Stimulated activated CD8-positive, alpha-beta memory T cell treated with anti-CD3 and anti-CD28 coated beads, Interleukin-2, amount 100 ng/mL, for 1 hour (primary cell): ENCODE data around the gene NUTF2.
"Not testable (repeated sequence)": the region's sequence is repeated elsewhere in the genome, so short reads cannot be mapped to it uniquely, and the experiment has no call there.

ENCODE experiments used
- DNase-seq, 2 donors: peaks; one replicate each; pipeline ENCODE4 v3.0.0-alpha.2; 2020; ENCODE audit warnings: low read depth in 2 of 2

NUTF2 gene

DNA sequence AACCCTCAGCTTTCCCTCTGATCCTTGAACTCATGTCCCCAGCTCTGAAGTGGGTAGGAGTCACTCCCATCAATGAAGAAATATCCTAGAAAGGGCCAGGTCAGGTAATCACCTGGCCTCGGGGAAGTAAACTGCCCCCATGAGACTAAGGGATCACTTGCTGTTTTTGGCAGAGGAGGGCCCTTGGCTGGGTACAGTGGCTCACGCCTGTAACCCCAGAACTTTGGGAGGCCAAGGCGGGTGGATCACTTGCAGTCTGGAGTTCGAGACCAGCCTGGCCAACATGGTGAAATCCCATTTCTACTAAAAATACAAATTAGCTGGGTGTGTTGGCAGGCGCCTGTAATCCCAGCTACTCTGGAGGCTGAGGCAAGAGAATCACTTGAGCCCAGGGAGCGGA lies 17.3 kb downstream of the NUTF2 start:
- not testable (repeated sequence) for DNase-seq

DNA sequence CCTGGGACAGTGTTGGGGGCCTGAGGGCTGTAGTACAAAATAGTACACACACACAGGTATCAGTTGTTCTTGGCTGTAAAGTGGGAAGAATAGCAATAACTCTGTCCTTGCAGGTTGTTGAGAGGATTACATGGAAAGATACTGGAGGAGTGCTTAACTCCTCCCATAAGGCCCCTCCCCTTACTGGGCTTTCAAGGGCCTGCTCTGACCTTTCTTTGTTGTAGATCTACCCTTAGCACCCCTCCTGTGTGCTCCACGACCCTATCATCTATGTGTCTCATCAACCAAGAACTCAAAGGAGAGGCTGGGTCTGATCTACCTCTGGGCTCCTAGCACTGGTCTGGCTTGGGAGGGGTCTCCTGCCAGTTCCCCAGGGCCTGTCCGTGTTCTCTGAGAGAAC lies 17.9 kb downstream of the NUTF2 start:
- no peak for DNase-seq

DNA sequence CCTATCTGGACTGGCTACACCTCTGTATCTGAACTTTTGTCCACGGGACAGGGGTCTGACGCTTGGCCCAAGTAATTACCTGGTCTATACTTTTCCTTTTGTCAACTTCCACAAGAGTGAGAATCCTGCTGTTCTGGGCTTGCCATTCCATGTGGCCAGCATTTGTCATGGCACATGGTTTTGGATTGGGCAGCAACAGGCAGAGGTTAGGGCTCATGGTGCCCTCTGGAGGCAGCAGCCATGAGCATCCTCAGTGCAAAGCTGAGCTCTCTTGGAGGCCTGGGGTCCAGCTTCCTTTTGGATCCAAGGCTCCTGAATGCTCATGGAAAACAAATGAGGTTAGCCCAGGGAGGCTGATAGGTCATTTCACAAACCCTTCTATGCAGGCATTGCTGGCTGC lies 18.6 kb downstream of the NUTF2 start:
- DNase-seq = no peak

DNA sequence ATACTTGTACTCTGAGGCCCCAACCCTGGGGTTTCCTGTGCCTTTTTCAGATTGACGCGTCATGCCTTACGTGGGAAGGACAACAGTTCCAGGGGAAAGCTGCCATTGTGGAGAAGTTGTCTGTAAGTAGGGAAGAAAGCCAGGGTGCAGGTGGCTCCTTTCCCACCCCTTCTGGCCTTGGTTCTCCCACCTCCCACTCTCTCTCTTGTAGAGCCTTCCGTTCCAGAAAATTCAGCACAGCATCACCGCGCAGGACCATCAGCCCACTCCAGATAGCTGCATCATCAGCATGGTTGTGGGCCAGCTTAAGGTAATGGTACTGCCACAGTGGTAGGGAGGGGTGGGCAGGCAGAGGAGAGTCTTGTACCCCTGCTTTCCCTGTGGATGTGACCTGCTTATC lies 21.6 kb downstream of the NUTF2 start:
- no peak for DNase-seq

DNA sequence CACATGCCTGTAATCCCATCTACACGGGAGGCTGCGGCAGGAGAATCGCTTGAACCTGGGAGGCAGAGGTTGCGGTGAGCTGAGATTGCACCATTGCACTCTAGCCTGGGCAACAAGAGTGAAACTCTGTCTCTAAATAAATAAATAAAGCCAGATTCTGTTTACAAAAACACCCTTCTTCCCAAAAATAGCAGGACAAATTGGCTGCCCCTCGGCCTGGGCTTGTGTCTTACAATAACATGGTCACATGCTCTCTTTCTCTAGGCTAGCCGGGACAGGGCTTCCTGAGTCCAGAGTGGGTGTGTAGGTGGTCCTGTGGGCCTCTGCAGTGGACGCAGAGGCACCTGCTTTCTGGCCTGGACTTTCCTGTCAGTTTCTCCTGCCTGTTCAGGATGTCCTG lies 22.9 kb downstream of the NUTF2 start:
- DNase-seq = no peak

DNA sequence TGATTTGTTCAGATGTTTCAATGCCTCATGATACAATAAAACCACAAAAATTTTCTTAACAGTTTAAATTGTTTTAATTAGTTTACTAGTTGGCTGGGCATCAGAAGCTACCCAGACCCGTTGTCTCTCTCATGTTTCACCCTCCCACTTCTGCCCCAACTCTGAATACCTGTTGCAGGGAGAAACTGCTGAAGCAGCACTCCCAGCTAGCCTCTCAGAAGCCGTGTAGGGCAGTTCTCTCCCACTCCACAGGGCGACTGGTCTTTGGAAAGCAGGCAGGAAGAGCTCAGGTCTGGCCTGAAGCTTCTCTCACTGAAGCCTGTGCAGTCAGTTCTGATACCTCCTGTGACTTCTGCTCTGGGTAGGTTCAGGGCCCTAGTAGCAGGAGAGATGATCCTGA lies 24.5 kb downstream of the NUTF2 start:
- DNase-seq = no peak

DNA sequence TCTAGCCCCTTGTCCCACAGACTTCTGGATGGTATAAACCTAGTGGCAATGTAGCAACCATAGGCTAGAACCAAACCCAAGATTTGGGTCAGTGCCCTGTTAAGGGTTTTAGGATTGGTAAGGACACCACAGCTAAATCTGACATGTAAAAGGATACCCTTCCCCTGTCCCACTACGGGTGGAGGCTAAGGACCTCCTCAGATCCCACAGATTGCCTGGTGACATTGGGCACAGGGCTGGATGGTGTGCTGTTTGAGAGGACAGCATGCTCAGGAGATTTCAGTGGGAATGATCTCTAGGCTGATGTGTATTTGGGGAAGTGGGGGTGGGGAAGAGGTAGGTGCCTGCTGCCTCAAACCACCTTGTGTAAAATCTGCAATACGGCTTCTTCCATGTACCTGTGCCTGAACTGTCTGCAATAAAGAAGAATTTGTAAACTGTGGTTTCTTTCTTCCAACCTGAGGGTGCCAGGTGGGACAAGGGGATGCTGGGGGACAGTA lies 25.4 kb downstream of the NUTF2 start:
- no peak for DNase-seq

DNA sequence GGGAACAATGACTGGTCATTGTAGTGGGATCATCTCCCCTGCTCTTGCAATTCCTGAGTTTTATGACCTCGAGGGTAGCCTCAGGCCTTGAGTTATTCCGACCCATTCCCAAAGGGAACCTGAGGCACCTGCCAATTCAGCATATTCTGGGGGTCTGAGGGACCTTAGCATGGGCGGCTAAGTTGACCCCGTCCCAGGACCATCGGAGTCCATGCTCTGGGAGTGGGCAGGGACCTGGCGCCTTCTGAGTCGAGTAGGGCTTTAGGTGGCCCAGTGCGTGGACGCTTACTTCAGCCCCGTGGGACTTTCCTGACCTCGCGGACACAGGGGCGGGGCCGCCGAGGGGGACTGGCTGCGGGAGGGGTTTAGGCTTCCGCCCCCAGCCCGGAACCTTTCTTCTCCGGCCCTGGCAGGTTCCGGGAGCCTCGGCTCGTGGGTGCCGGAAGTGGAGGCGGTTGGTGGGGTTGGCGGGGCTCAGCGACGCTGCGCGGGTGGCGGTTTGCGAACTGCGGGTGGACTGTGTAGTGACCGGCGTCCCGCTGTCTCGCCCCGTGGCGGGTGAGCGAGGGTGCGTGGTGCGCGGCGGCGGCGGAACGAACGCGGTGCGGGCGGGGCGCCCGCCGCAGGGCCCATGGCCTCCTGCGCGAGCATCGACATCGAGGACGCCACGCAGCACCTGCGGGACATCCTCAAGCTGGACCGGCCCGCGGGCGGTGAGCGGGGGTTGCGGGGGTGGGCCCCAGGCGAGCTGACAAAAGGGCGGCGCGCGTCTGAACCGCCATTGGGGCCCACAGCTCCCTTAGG lies 26.1 kb downstream of the NUTF2 start, which contains the start of gene EDC4:
Gene EDC4 (plus strand): TSS at position 422 of the 804 bp plus-strand sequence. CDS start 210 bp downstream, at position 632.
- peak; percentile 77 to 79 for DNase-seq

DNA sequence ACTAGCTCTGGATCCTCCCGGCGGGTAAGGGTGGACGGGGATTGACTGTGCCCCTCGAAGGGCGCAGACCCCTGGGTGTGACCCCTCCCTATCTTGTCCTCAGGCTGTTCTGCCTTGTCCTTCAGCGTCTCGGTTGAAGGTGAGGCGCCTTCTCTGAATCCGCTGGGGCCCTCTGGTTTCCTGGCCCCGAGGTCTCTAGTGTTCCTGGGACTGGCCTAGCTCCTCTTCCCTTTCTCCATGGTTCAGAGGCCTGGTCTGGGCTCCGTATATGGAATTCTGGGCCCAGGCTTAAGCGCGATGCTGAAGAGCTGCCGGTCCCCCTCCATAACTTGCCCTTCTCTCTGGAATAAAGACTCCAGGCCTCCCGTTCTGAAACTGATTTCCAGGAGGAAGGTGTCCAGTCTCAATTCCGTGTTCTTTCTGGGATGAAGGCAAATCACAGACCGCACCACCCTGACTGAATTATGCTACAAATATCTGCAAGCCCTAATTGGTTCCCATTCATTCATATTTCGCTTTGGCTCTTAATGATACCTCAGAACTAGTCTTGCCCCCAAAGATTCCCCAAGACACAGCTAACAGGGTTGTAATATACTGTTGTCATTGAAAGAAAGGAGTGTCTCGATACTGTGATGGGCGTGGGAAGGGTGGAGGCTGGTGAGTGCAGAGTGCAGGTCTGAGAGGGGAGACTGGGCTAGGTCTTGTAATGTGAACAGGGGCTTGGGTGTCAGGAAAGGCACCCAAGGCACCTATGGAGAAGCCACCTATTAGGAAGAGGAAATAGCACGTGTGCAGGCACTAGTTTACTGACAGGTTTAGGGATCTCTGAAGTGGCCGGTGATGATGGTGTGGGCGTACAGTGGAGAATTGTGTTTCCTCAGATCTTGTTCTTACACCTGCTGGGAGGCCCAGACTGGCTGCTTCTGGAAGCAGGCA lies 27.0 kb downstream of the NUTF2 start:
- DNase-seq = no peak

DNA sequence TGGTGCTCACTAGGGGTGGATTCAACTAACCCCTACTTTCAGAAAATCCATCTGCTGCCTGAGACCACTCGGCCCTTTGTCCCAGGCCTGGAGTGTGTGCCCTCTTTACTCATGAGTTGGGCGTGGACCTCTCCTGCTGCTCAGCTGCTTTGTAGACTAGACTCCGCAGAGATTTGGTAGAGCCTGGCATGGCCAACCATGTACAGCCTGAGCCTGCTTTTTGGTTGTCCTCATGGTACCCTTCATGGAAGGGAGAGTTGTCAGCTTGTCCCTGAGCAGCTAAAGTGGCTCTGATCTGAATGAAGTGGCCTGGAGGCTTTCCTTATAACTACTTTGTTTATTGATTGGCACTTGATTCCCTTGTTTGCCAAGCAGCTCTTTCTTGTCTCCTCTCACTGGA lies 27.6 kb downstream of the NUTF2 start:
- DNase-seq = no peak

DNA sequence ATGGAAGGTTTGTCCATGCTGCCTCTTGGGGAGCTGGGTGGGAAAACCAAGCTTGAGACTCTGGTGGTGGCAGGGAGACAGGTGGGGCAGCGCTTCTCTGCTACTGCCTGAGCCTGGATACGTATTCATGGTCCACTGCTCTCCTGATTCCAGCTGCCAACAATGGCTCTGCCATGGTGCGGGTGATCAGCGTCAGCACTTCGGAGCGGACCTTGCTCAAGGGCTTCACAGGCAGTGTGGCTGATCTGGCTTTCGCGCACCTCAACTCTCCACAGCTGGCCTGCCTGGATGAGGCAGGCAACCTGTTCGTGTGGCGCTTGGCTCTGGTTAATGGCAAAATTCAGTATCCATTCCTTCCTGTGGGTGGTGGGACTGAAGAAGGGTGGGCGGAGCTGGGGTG lies 30.3 kb downstream of the NUTF2 start:
- DNase-seq = no peak

DNA sequence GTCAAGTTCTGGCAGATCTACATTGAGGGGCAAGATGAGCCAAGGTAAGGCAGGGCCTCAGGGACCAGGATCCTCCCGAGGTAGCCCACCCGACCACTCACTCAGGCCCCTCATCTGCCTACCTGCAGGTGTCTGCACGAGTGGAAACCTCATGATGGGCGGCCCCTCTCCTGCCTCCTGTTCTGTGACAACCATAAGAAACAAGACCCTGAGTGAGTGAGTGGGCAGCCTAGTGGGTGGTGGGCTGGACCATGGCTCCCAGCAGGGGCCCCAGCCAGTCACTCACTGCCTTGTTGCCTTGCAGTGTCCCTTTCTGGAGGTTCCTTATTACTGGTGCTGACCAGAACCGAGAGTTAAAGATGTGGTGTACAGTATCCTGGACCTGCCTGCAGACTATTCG lies 31.5 kb downstream of the NUTF2 start:
- no peak for DNase-seq

DNA sequence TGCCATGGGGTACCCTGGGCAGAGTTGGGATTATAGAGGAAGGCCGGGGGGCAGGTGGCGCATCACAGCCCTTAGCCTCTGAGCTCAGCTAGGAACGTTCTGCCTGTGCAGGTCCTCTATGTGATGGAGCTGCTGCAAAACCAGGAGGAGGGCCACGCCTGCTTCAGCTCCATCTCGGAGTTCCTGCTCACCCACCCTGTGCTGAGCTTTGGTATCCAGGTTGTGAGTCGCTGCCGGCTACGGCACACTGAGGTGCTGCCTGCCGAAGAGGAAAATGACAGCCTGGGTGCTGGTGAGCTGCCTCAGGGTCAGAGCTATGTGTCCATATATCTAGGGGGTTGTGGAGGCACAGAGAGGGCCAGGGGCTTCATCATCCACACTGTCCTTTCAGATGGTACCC lies 32.1 kb downstream of the NUTF2 start:
- no peak for DNase-seq

DNA sequence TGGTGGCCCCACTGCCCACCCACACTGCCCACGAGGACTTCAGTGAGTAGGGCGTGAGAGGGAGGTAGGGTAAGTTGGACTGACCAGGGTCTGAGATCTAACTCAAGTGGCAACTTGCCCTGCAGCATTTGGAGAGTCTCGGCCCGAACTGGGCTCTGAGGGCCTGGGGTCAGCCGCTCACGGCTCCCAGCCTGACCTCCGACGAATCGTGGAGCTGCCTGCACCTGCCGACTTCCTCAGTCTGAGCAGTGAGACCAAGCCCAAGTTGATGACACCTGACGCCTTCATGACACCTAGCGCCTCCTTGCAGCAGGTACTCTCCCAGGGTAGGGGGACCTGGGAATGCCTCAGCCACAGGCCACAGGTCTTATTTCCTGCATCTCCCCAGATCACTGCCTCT lies 32.7 kb downstream of the NUTF2 start:
- no peak for DNase-seq

DNA sequence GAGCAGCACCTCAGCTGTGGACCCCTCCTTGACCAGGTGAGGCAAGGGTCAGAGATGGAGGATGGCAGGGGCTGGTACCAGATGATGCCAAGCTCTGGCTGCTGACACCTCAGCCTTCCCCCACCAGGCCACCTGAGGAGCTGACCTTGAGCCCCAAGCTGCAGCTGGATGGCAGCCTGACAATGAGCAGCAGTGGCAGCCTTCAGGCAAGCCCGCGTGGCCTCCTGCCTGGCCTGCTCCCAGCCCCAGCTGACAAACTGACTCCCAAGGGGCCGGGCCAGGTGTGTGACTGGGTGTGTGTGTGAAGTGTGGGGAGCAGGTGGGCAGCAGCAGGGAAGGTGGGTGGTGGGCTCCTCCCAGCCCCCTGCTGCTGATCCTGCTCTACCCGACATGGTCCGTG lies 33.2 kb downstream of the NUTF2 start:
- no peak for DNase-seq

DNA sequence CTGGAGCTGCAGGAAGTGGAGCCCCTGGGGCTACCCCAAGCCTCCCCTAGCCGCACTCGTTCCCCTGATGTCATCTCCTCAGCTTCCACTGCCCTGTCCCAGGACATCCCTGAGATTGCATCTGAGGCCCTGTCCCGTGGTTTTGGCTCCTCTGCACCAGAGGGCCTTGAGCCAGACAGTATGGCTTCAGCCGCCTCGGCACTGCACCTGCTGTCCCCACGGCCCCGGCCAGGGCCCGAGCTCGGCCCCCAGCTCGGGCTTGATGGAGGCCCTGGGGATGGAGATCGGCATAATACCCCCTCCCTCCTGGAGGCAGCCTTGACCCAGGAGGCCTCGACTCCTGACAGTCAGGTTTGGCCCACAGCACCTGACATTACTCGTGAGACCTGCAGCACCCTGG lies 33.9 kb downstream of the NUTF2 start:
- DNase-seq = no peak

DNA sequence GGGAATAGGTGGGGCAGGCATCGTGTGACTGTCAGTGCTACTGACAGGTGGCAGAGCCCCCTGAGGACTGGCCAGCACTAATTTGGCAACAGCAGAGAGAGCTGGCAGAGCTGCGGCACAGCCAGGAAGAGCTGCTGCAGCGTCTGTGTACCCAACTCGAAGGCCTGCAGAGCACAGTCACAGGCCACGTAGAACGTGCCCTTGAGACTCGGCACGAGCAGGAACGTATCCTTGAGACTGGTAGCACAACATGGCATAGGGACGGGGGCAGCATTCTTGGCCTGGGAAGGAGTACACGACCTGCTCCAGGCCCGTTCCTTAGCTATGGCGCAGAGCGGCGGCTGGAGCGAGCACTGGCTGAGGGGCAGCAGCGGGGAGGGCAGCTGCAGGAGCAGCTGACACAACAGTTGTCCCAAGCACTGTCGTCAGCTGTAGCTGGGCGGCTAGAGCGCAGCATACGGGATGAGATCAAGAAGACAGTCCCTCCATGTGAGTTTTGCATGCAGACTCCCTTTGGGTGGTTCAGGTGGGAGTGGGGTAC lies 35.0 kb downstream of the NUTF2 start:
- DNase-seq = no peak

DNA sequence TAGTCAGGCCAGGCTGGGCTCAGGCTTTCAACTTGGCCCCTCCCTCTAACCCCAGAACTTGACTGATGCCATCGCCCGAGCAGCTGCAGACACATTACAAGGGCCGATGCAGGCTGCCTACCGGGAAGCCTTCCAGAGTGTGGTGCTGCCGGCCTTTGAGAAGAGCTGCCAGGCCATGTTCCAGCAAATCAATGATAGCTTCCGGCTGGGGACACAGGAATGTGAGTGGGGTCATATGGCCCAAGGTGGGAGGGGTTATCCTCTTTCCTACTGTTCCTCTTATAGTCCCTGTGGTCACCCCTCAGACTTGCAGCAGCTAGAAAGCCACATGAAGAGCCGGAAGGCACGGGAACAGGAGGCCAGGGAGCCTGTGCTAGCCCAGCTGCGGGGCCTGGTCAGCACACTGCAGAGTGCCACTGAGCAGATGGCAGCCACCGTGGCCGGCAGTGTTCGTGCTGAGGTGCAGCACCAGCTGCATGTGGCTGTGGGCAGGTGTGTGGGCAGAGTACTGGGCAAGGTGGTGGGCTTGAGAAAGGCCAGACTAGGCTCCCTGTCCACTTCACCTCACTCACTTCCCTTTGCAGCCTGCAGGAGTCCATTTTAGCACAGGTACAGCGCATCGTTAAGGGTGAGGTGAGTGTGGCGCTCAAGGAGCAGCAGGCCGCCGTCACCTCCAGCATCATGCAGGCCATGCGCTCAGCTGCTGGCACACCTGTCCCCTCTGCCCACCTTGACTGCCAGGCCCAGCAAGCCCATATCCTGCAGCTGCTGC lies 35.8 kb downstream of the NUTF2 start:
- DNase-seq = no peak

DNA sequence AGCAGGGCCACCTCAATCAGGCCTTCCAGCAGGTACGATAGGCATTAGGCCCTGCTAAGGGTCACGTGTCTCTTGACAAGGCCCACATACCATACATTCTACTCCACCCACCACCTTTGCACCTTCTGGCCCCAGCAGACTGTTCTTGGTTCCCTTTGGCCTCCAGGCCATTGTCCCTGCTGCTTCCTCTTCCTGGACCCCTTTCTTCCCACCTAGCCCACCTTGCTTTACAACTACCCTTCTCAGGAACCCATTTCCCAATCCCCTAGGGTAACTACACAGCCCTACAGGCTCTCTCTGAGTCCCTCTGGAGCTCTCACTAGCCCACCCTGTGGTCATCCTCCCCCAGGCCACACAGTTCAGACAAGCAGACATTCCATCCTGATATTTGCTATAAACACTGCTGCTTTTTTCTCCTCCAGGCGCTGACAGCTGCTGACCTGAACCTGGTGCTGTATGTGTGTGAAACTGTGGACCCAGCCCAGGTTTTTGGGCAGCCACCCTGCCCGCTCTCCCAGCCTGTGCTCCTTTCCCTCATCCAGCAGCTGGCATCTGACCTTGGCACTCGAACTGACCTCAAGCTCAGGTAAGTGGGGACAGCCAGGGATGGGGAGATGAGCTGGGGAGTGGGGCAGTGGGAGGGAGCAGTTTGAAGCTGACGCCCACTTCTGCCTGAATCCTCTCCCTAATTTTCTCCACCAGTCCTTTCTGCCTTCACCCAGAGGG lies 36.6 kb downstream of the NUTF2 start:
- DNase-seq = no peak

DNA sequence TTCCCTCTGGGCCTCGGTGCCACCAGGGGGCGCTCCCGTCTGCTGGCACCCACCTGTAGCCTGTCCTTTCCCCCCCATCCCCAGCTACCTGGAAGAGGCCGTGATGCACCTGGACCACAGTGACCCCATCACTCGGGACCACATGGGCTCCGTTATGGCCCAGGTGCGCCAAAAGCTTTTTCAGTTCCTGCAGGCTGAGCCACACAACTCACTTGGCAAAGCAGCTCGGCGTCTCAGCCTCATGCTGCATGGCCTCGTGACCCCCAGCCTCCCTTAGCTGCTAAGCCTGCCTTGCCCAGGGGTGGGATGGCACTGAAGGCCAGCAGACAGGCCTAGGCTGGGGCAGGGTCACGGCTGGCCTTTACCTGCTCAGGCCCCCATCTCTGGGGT lies 37.1 kb downstream of the NUTF2 start:
- DNase-seq = peak; percentile 48 to 63

DNA sequence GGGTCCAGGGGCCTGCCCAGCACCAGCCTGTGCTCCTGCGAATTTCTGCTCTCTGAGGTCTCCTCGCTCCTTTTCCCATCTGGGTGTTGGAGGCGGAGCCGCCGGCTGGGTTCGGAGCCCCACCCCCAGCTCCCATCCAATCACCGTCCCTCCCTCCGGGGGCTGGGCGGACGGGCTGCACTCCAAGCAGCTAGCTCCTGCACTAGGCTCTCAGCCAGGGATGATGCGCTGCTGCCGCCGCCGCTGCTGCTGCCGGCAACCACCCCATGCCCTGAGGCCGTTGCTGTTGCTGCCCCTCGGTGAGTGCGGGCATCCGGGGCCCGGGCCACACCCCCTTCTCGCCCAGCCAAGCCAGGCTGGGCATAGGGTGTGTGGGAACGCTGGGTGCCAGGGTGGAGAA lies 38.0 kb downstream of the NUTF2 start, which contains the start of gene NRN1L:
Gene NRN1L (plus strand): TSS at position 202 of the 400 bp plus-strand sequence. CDS start 19 bp downstream, at position 221.
- DNase-seq = no peak
